GM10266 (cell line): Measurements from ENCODE around the gene CABLES1.

Experiments used
- DNase-seq: peaks from one replicate; pipeline ENCODE4 v3.0.0; 2012; ENCODE audit errors: extremely low spot score
- CTCF ChIP-seq: IDR thresholded peaks from 2 replicates; pipeline ENCODE4 v1.5.1; 2012; ENCODE audit warnings: mild to moderate bottlenecking, low read depth; ENCODE audit not compliant: control insufficient read depth, insufficient read depth; ENCODE audit errors: missing control alignments

Gene CABLES1

GRCh38 chr18:23129355-23130002, 5.8 kb upstream of the CABLES1 start:
- TF ChIP-seq CTCF = no peak
- no peak for DNase-seq

DNA sequence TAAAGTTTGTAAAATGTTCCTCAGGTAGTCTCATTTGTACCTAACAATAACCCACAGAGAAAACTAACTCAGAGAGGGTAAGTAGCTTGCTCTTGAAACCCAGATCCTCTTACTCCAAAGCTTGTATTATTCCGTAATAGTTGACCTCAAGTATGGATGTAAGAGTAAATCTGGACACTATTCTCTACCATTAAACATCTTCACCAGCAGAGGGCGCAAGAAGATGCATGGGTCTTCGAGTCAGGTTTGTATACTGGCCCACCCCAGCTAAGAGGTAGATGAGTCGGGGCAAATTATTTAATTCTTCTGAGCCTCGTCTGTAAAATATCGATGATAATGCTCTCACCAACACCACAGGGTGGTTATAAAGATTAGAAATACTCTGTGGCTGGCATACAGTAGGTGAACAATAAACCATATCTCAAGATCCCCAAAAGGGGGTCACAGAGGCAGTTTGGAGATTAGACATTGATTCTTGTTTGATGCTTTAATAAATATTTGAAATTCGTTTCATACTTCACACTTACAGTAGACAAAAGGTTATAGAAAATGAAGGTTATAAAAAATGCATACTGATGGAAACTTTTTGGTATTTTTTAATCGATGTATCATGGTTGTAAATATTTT, 3.5 kb upstream of the CABLES1 start:
- peak; percentile 81 for DNase-seq
- TF ChIP-seq CTCF = peak; percentile 84

- peak; percentile 90 for DNase-seq
- no peak for TF ChIP-seq CTCF
These were observed 1.2 kb upstream of the CABLES1 start for GRCh38 chr18:23133860-23134779.

GRCh38 chr18:23135550-23136325, 453 bp downstream of the CABLES1 start:
- TF ChIP-seq CTCF = no peak
- peak; percentile 67 for DNase-seq

- DNase-seq = peak; percentile 59
- TF ChIP-seq CTCF = no peak
These were observed 1.2 kb downstream of the CABLES1 start for GRCh38 chr18:23136326-23137096.

GRCh38 chr18:23137097-23137635, 1.9 kb downstream of the CABLES1 start:
- DNase-seq = peak; percentile 45
- no peak for TF ChIP-seq CTCF
